ENCODE data around the gene GPR84. TPM values are rescaled to one million over a fixed set of nuclear protein-coding genes. Genes with fewer than 3 reads are reported as not detected.

GPR84 gene
- total and polyA plus RNA-seq, 2 of the 8 experiments (the other 6 are each of a cell fraction or from before 2014, with no cell fraction given) = 0.09 TPM; not detected in 1

DNA sequence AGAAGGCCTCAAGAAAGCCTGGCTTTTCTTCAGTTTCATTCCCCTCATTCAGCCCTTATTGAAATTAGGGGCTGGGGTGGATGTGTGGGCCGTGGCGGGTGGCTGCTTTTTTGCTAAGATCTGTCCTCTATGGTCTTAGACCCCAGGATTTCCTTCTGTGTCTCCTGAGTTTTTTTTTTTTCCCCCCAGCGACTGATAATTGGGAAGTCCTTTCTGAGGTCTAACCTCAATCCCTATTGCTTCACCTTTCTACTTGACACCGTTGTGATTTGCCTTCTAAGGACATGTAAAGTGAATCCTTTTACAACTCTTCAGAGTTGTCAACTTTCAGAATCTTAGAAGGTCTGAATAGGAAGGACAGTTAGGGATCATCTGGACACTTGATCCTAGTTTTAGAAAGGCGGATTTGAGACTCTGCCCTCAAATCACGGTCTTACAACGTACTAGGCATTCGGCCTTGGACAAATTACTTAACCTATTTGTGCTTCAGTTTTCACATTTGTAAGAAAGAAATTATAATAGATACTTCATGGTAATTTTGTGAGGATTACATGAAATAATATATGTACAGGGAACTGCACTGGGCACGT, 4.4 kb downstream of the GPR84 start:
- peak overlapping the region in 3 of 4 experiments; percentile 8 to 52 (median 49); a peak in 4 of 7 replicates for H3K9ac ChIP-seq (replicated peaks in 1 of 4; ENCODE audit: extremely low read depth in 1 of 4, low read depth in 3 of 4, low read length in 3 of 4)
- peak overlapping the region; percentile 92; the same call in 1 of the 2 replicates for H2AFZ ChIP-seq (ENCODE audit: low read length)
- peak overlapping the region; percentile 56 to 78 (median 66); a peak in 7 of 8 replicates for H3K4me3 ChIP-seq (ENCODE audit: extremely low read depth in 1 of 4, insufficient read depth in 2 of 4, low read depth in 3 of 4, low read length in 4 of 4)
- H2BK20ac ChIP-seq (ENCODE audit: low read length) = no peak overlapping the region; the same call in 1 of the 2 replicates
- H3K14ac ChIP-seq (ENCODE audit: insufficient read length) = no peak overlapping the region
- no peak overlapping the region for H4K8ac ChIP-seq (ENCODE audit: extremely low read depth, insufficient read depth, low read length)
- H3K4ac ChIP-seq (replicated peaks; ENCODE audit: insufficient read length, low read depth, low read length) = no peak overlapping the region
- WGBS, 2 experiments (ENCODE audit: extremely low coverage in 1 of 2, insufficient coverage in 1 of 2, insufficient read length in 1 of 2, insufficient replicate concordance in 2 of 2, low coverage in 1 of 2, low lambda C conversion rate in 2 of 2, missing lambda C conversion rate in 1 of 2) = 59% methylated on average over 9 of the region's 9 CpGs; no CpG with 5 or more reads in 1 of the 2 experiments
- H4K20me1 ChIP-seq (replicated peaks in 1 of 2; ENCODE audit: control insufficient read depth in 1 of 2, insufficient read depth in 2 of 2, low read length in 2 of 2) = no peaks in the 10 kb centered on the region
- H2AK5ac ChIP-seq (ENCODE audit: low read depth, low read length) = no peak overlapping the region
- H3K23ac ChIP-seq (ENCODE audit: insufficient read length) = no peak overlapping the region
- H3K4me1 ChIP-seq (replicated peaks in 1 of 4; ENCODE audit: control insufficient read depth in 3 of 4, insufficient read depth in 4 of 4, low read length in 3 of 4) = peaks cover 14 to 36% (median 20%) of the 10 kb centered on the region in 4 experiments
- H2BK12ac ChIP-seq (ENCODE audit: low read depth, low read length) = peak overlapping the region; percentile 55; the same call in 1 of the 2 replicates
- no peak overlapping the region for H4K5ac ChIP-seq (ENCODE audit: insufficient read length, low read depth, low read length)
- H2BK120ac ChIP-seq (replicated peaks; ENCODE audit: low read depth, low read length) = no peak overlapping the region
- no peaks in the 10 kb centered on the region for H3K9me3 ChIP-seq (ENCODE audit: insufficient read depth in 2 of 2, low read depth in 1 of 2, low read length in 1 of 2)
- TF ChIP-seq SP1 (IDR thresholded peaks at IDR 0.05; ENCODE audit: low read depth, low read length) = no peak
- peak; percentile 99 for TF ChIP-seq KDM1A (IDR thresholded peaks at IDR 0.05; ENCODE audit: borderline replicate concordance, low read length)
- TF ChIP-seq HDAC2 (IDR thresholded peaks at IDR 0.05; ENCODE audit: borderline replicate concordance in 1 of 2, low read depth in 2 of 2, low read length in 2 of 2) = peak in 1 of 2 experiments; percentile 99; a peak in 1 of 4 replicates
- TF ChIP-seq CEBPB (IDR thresholded peaks at IDR 0.05; ENCODE audit: low read depth, low read length) = no peak
- H3K36me3 ChIP-seq (ENCODE audit: control insufficient read depth in 2 of 4, insufficient read depth in 4 of 4, low read length in 3 of 4) = no peaks in the 10 kb centered on the region
- H3K4me2 ChIP-seq (ENCODE audit: insufficient read depth in 1 of 2, low read depth in 2 of 2, low read length in 2 of 2) = peak overlapping the region; percentile 88 to 92
- no peaks in the 10 kb centered on the region for H3K79me2 ChIP-seq (ENCODE audit: control insufficient read depth in 1 of 2, insufficient read depth in 2 of 2, low read length in 2 of 2)
- peak overlapping the region; percentile 35; the same call in 1 of the 2 replicates for H3K18ac ChIP-seq (ENCODE audit: extremely low read depth, low read length)
- DNase-seq (ENCODE audit: low read depth in 1 of 2, low spot score in 2 of 2) (no peak), FAIRE-seq (no peak)
- H3K23me2 ChIP-seq (ENCODE audit: low read depth, low read length) = peaks cover 13% of the 10 kb centered on the region
- no peak overlapping the region for H4K91ac ChIP-seq (replicated peaks; ENCODE audit: insufficient read length, low read length)
- H3K27ac ChIP-seq (ENCODE audit: low read depth, low read length) = no peak overlapping the region
- H2BK5ac ChIP-seq (ENCODE audit: low read depth, low read length) = peak overlapping the region; percentile 75; the same call in 1 of the 2 replicates
- POLR2A ChIA-PET (ENCODE audit: partially characterized antibody) = interaction anchor here (0.8 to 9.2 kb wide), 11 partner anchors 9 to 101 kb away, joined by 3 to 133 read pairs (median 12); partner anchors contain the start of genes CBX5, COPZ1, HNRNPA1 and NFE2
- peak overlapping the region; percentile 37; the same call in 1 of the 2 replicates for H2BK15ac ChIP-seq (ENCODE audit: low read length)
- H3K79me1 ChIP-seq (ENCODE audit: low read depth, low read length) = no peaks in the 10 kb centered on the region
- H3K56ac ChIP-seq (replicated peaks; ENCODE audit: insufficient read length, low read depth, low read length) = no peak overlapping the region
- CTCF ChIA-PET (ENCODE audit: partially characterized antibody) = interaction anchor here (1.0 to 9.2 kb wide), 16 partner anchors 8 to 224 kb away, joined by 3 to 348 read pairs (median 13); partner anchors contain the start of genes COPZ1, NFE2 and ZNF385A
- H3K27me3 ChIP-seq (replicated peaks in 1 of 4; ENCODE audit: control insufficient read depth in 3 of 4, extremely low read depth in 1 of 4, insufficient read depth in 3 of 4, low read length in 3 of 4) = no peaks in the 10 kb centered on the region; a peak in 1 of 7 replicates

All from H1 (cell line).